Loucy (cell line): ENCODE measurements around the gene SAMSN1.

Source experiments
- H2AFZ ChIP-seq: fragments of 200-600 bp; sonication (generic); 2 replicates; pipeline ENCODE4 v1.6.0; 2016; ENCODE audit warnings: antibody characterized with exemption, mild to moderate bottlenecking, low read length, moderate library complexity
- H3F3A ChIP-seq: fragments of 200-600 bp; 2 replicates; pipeline ENCODE4 v1.6.0; 2016; ENCODE audit warnings: antibody characterized with exemption, low read depth, mild to moderate bottlenecking
- H3K27me3 ChIP-seq: fragments of 200-600 bp; sonication (generic); 2 replicates; pipeline ENCODE4 v1.6.1; 2014; ENCODE audit warnings: low read length, mild to moderate bottlenecking; ENCODE audit not compliant: insufficient read depth, poor library complexity, severe bottlenecking
- H3K36me3 ChIP-seq: fragments of 200-600 bp; sonication (generic); 2 replicates; pipeline ENCODE4 v1.6.1; 2016; ENCODE audit warnings: low read length; ENCODE audit not compliant: insufficient read depth
- H3K4me1 ChIP-seq: fragments of 200-600 bp; sonication (generic); 2 replicates; pipeline ENCODE4 v1.5.1; 2014; ENCODE audit warnings: low read length, mild to moderate bottlenecking; ENCODE audit not compliant: insufficient read depth, poor library complexity, severe bottlenecking
- H3K4me2 ChIP-seq: fragments of 200-600 bp; sonication (generic); 2 replicates; pipeline ENCODE4 v1.6.0; 2014; ENCODE audit warnings: antibody characterized with exemption, low read length, low read depth, mild to moderate bottlenecking; ENCODE audit not compliant: poor library complexity, severe bottlenecking
- H3K4me3 ChIP-seq: fragments of 200-600 bp; sonication (generic); 2 replicates; pipeline ENCODE4 v1.5.1; 2014; ENCODE audit warnings: low read length, mild to moderate bottlenecking, mixed read lengths; ENCODE audit not compliant: poor library complexity, severe bottlenecking
- H3K79me2 ChIP-seq: fragments of 200-600 bp; sonication (generic); 2 replicates; pipeline ENCODE4 v1.6.1; 2014; ENCODE audit warnings: low read length; ENCODE audit not compliant: insufficient read depth
- H3K9ac ChIP-seq: fragments of 200-600 bp; sonication (generic); 2 replicates; pipeline ENCODE4 v1.6.0; 2014; ENCODE audit warnings: mild to moderate bottlenecking, low read depth, low read length, moderate library complexity; ENCODE audit not compliant: poor library complexity, severe bottlenecking
- H3K9me2 ChIP-seq: fragments of 200-600 bp; sonication (generic); replicated peaks from 2 replicates; pipeline ENCODE4 v1.6.1; 2016; ENCODE audit warnings: low read depth, low read length, mixed read lengths
- H3K9me3 ChIP-seq: fragments of 200-600 bp; sonication (generic); 2 replicates; pipeline ENCODE4 v1.6.1; 2014; ENCODE audit warnings: mild to moderate bottlenecking, antibody characterized with exemption, low read length, low read depth; ENCODE audit not compliant: insufficient read depth
- H4K20me1 ChIP-seq: fragments of 200-600 bp; sonication (generic); 2 replicates; pipeline ENCODE4 v1.6.0; 2014; ENCODE audit warnings: antibody characterized with exemption, low read length, mild to moderate bottlenecking; ENCODE audit not compliant: insufficient read depth, poor library complexity, severe bottlenecking
- CTCF ChIP-seq: fragments of 200-600 bp; sonication (generic); conservative IDR thresholded peaks from 2 replicates; pipeline ENCODE4 v1.5.1; 2014; ENCODE audit warnings: mild to moderate bottlenecking, antibody characterized with exemption, low read length
- EZH2phosphoT487 ChIP-seq: fragments of 200-600 bp; IDR thresholded peaks from 2 replicates; pipeline ENCODE4 v1.6.1; 2018; ENCODE audit warnings: antibody characterized with exemption, mild to moderate bottlenecking, moderate library complexity, borderline replicate concordance

The SAMSN1 gene

GRCh38 chr21:14453339-14454015, 92.6 kb downstream of the SAMSN1 start:
- Histone ChIP-seq H3F3A (peaks cover 20% of the 10 kb centered on the region), H3K27me3 (no peaks in the 10 kb centered on the region), H3K36me3 (no peaks in the 10 kb centered on the region), H4K20me1 (no peaks in the 10 kb centered on the region), H3K9me2 (no peaks in the 10 kb centered on the region), H3K4me2 (peak overlapping the region; percentile 64), H3K9ac (peak overlapping the region; percentile 51), H3K9me3 (no peaks in the 10 kb centered on the region), H3K79me2 (no peaks in the 10 kb centered on the region), H2AFZ (peak overlapping the region; percentile 44; the same call in 1 of the 2 replicates), H3K4me1 (peaks cover 55% of the 10 kb centered on the region), H3K4me3 (peak overlapping the region; percentile 45)
- TF ChIP-seq CTCF (no peak), EZH2phosphoT487 (no peak)

DNA sequence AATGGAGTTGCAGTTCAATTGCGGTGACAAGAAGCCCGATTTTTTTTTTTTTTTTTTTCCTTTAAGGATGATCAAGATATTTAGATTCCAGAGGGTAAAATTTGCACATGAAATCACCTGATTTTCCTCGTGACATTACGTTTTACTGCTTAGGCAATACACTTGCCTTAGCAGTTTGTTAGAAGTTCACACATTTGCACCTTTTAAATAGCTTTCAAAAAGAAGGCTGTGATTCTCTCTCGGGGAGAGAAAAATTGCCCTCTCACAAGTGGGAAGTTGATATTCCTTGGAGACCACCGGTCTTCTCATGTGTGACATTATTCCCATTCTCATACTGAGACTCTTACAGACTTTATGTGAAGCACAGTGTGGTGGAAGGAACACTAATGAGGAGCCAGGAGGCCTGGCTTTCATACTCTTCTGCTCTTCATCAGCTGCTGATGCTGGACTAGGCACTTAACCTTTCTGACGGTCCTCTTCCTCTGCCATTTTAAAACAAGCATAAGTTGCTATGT, 93.3 kb downstream of the SAMSN1 start:
- H3K4me1 ChIP-seq = peaks cover 57% of the 10 kb centered on the region
- no peaks in the 10 kb centered on the region for H3K9me2 ChIP-seq
- no peaks in the 10 kb centered on the region for H3K27me3 ChIP-seq
- H3K9ac ChIP-seq = peak overlapping the region; percentile 51
- H2AFZ ChIP-seq = peak overlapping the region; percentile 32; the same call in 1 of the 2 replicates
- H3K9me3 ChIP-seq = no peaks in the 10 kb centered on the region
- H4K20me1 ChIP-seq = no peaks in the 10 kb centered on the region
- no peak overlapping the region for H3K4me3 ChIP-seq
- H3K4me2 ChIP-seq = peak overlapping the region; percentile 64
- H3F3A ChIP-seq = peaks cover 20% of the 10 kb centered on the region
- no peaks in the 10 kb centered on the region for H3K36me3 ChIP-seq
- no peaks in the 10 kb centered on the region for H3K79me2 ChIP-seq
- TF ChIP-seq EZH2phosphoT487 (no peak), CTCF (no peak)

DNA sequence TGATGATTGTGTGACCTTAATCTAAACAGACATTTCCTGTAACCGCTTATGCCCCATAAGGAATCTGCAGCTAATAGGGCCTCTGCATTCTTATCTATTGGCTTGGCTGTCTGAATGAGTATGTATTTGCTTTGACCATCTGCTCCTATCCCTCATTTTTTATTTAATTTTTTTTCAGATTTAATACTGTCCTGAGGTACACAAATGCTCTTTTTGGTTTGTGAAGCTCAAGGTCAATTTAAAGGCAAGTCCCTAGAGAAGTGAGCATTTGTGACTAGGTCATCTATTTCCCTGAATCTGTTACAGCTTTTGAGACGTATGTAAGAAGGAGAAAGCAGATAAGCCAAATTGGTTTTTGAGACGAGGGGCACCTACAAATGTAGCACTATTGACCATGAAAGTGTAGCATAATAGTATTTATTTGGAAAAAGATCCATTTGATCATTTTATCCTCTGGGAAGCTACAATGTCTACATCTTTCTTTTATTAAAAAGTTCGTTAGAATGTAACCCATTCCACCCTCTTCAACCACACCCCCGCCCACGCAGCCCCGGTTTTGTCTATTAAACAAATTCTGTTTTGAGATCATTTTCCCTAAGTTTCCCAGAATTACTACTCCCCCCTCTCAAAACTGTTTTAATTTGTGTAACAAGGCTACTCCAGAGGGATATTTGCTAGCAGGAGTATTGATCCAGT, 93.9 kb downstream of the SAMSN1 start:
- H3K9me3 ChIP-seq = no peaks in the 10 kb centered on the region
- TF ChIP-seq EZH2phosphoT487 = no peak
- TF ChIP-seq CTCF = no peak
- no peaks in the 10 kb centered on the region for H4K20me1 ChIP-seq
- peak overlapping the region; percentile 64 for H3K4me2 ChIP-seq
- no peaks in the 10 kb centered on the region for H3K36me3 ChIP-seq
- H3K9ac ChIP-seq = peak overlapping the region; percentile 51
- peaks cover 57% of the 10 kb centered on the region for H3K4me1 ChIP-seq
- peak overlapping the region; percentile 66; the same call in 1 of the 2 replicates for H2AFZ ChIP-seq
- H3K4me3 ChIP-seq = peak overlapping the region; percentile 43
- no peaks in the 10 kb centered on the region for H3K27me3 ChIP-seq
- no peaks in the 10 kb centered on the region for H3K79me2 ChIP-seq
- peaks cover 20% of the 10 kb centered on the region for H3F3A ChIP-seq
- H3K9me2 ChIP-seq = no peaks in the 10 kb centered on the region
